Measurements from ENCODE around the gene KIFC1.

KIFC1 gene

GRCh38 chr6:33417128-33417902, 25.7 kb downstream of the KIFC1 start:
- no peaks in the 10 kb centered on the region for H3K9me3 ChIP-seq
- peak overlapping the region; percentile 81 for H3K9ac ChIP-seq
- peak overlapping the region; percentile 71 for H3K27ac ChIP-seq
- H4K20me1 ChIP-seq = peaks cover 44% of the 10 kb centered on the region
- H3K4me3 ChIP-seq = peak overlapping the region; percentile 81
- H3K36me3 ChIP-seq = peaks cover 39% of the 10 kb centered on the region
- H3K4me2 ChIP-seq = peak overlapping the region; percentile 98
- peaks cover 72% of the 10 kb centered on the region for H3K4me1 ChIP-seq
- no peak for TF ChIP-seq Cebpa-rat (IDR thresholded peaks at IDR 0.05)
- H3K27me3 ChIP-seq = peaks cover 3% of the 10 kb centered on the region; the same call in 1 of the 2 replicates

DNA sequence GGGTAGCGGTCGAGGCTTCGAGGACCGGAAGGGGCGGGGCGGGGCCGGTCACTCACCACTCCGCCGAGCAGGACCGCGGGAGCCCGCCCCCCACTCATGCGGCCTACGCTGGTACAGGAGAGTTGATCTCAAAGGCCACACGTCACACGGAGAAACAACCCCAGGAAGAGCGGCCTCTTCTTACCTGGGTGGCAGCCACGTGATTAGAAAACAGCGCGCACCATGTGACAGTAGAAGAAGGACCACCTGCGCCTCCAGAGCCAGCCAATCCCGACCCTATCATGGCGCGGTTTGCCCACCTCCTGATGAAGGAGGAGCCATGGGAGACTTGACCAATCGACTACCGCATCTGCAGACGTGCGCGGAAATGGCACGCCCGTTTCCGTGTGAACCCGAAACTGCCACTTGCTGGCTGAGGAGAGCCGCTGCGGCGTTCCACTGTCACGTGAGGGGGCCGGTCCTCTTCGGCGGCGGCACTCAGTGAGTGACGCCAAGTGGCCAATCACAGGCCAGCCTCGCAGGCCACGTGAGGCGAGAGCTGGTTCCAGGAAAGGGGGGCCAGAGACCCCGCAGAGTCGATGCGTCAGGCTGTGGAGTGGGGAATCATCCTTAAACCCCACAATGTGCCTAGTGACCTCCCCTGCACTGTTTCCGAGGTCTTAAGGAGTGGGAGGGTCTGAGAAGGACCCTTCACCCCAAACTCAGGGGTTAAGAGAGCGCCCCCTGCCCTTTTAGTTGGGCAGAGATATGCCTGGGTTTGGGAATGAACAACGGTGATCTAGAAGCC, 26.5 kb downstream of the KIFC1 start, which contains the start of gene CUTA:
Gene CUTA (minus strand): TSS at position 205 of the 787 bp plus-strand sequence. CDS start 107 bp downstream, at position 98.
- peaks cover 64% of the 10 kb centered on the region for H3K4me1 ChIP-seq
- H3K27me3 ChIP-seq = peaks cover 4% of the 10 kb centered on the region; the same call in 1 of the 2 replicates
- H3K9ac ChIP-seq = peak within 1 kb of the TSS; percentile 81
- TF ChIP-seq Cebpa-rat (IDR thresholded peaks at IDR 0.05) = no peak
- H4K20me1 ChIP-seq = peaks cover 36% of the 10 kb centered on the region
- peak within 1 kb of the TSS; percentile 86 for H3K27ac ChIP-seq
- peaks cover 32% of the 10 kb centered on the region for H3K36me3 ChIP-seq
- H3K9me3 ChIP-seq = no peaks in the 10 kb centered on the region
- peak within 1 kb of the TSS; percentile 81 for H3K4me3 ChIP-seq
- peak within 1 kb of the TSS; percentile 98 for H3K4me2 ChIP-seq

DNA sequence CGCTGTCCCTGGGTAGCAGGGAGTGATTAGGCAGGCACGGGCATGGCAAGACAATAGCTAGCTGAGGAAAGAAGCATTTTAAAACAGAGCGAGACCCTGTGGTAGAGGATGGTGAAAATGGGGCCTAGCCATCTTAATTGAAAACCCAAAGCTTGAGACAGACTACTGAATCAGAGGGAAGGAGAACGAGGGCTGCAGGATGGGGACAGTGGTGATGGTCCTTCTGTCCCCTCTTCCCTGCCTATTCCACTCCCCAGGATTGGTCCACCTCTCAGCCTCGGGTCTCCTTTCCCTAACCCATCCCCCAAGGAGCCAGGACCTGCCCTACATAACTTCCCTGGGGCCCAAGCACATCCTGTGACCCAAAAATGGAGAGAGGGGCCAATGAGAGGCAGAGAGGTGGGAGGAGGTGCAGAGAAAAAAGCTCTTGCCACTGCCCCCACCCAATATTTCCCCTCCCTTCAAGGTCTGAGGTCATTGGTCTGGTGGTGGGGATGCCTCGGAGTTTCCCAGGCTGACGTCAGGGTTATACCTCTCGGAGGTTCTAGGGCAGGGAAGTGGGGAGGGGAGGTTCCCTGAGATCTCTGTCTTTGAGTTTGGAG, 27.2 kb downstream of the KIFC1 start:
- no peak for TF ChIP-seq Cebpa-rat (IDR thresholded peaks at IDR 0.05)
- Histone ChIP-seq H3K27me3 (peaks cover 4% of the 10 kb centered on the region; the same call in 1 of the 2 replicates), H3K9ac (peak overlapping the region; percentile 70), H4K20me1 (peaks cover 29% of the 10 kb centered on the region), H3K4me1 (peaks cover 59% of the 10 kb centered on the region), H3K36me3 (peaks cover 25% of the 10 kb centered on the region), H3K9me3 (no peaks in the 10 kb centered on the region), H3K27ac (peak overlapping the region; percentile 86), H3K4me3 (peak overlapping the region; percentile 81), H3K4me2 (peak overlapping the region; percentile 91)

- peaks cover 17% of the 10 kb centered on the region for H3K36me3 ChIP-seq
- peaks cover 4% of the 10 kb centered on the region; the same call in 1 of the 2 replicates for H3K27me3 ChIP-seq
- peaks cover 26% of the 10 kb centered on the region for H4K20me1 ChIP-seq
- H3K4me3 ChIP-seq = peak within 1 kb of the TSS; percentile 81; the same call in 1 of the 2 replicates
- no peak for TF ChIP-seq Cebpa-rat (IDR thresholded peaks at IDR 0.05)
- H3K27ac ChIP-seq = peak within 1 kb of the TSS; percentile 86
- no peaks in the 10 kb centered on the region for H3K9me3 ChIP-seq
- peaks cover 59% of the 10 kb centered on the region for H3K4me1 ChIP-seq
- H3K9ac ChIP-seq = peak within 1 kb of the TSS; percentile 67
- peak within 1 kb of the TSS; percentile 91 for H3K4me2 ChIP-seq
Measured at GRCh38 chr6:33419580-33420490, 28.2 kb downstream of the KIFC1 start, which contains the start of gene SYNGAP1. Gene SYNGAP1, plus strand, starts transcription at chr6:33420065. Its CDS starts 200 bp downstream, at chr6:33420265.

GRCh38 chr6:33420491-33421343, 29.1 kb downstream of the KIFC1 start:
- TF ChIP-seq Cebpa-rat (IDR thresholded peaks at IDR 0.05) = no peak
- peaks cover 54% of the 10 kb centered on the region for H3K4me1 ChIP-seq
- peaks cover 4% of the 10 kb centered on the region; the same call in 1 of the 2 replicates for H3K27me3 ChIP-seq
- no peak overlapping the region for H3K4me3 ChIP-seq
- H3K9me3 ChIP-seq = no peaks in the 10 kb centered on the region
- peaks cover 17% of the 10 kb centered on the region for H4K20me1 ChIP-seq
- peak overlapping the region; percentile 45; the same call in 1 of the 2 replicates for H3K4me2 ChIP-seq
- H3K9ac ChIP-seq = no peak overlapping the region
- H3K36me3 ChIP-seq = peaks cover 8% of the 10 kb centered on the region
- no peak overlapping the region for H3K27ac ChIP-seq

- Histone ChIP-seq H3K27me3 (peaks cover 4% of the 10 kb centered on the region; the same call in 1 of the 2 replicates), H3K4me3 (no peak overlapping the region), H3K9me3 (no peaks in the 10 kb centered on the region), H3K4me1 (peaks cover 48% of the 10 kb centered on the region), H3K36me3 (peaks cover 2% of the 10 kb centered on the region), H3K9ac (no peak overlapping the region), H3K4me2 (peak overlapping the region; percentile 19; the same call in 1 of the 2 replicates), H4K20me1 (peaks cover 12% of the 10 kb centered on the region), H3K27ac (no peak overlapping the region)
- no peak for TF ChIP-seq Cebpa-rat (IDR thresholded peaks at IDR 0.05)
Measured at GRCh38 chr6:33421344-33421643, 29.7 kb downstream of the KIFC1 start.

GRCh38 chr6:33423777-33424176, 32.2 kb downstream of the KIFC1 start:
- Histone ChIP-seq H3K4me1 (peaks cover 46% of the 10 kb centered on the region), H4K20me1 (no peaks in the 10 kb centered on the region), H3K27me3 (peaks cover 4% of the 10 kb centered on the region; the same call in 1 of the 2 replicates), H3K9me3 (no peaks in the 10 kb centered on the region), H3K9ac (no peak overlapping the region), H3K36me3 (no peaks in the 10 kb centered on the region; the same call in 1 of the 2 replicates), H3K4me3 (no peak overlapping the region), H3K27ac (no peak overlapping the region), H3K4me2 (peak overlapping the region; percentile 87; the same call in 1 of the 2 replicates)
- no peak for TF ChIP-seq Cebpa-rat (IDR thresholded peaks at IDR 0.05)

Measured in BLaER1 (cell line).